Suppressor macrophage treated with lipopolysaccharide for 1 hour (primary cell): ENCODE results near the gene TEX26.

ENCODE experiments used
- DNase-seq, 3 donors: peaks; one replicate each; pipeline ENCODE4 v3.0.0-alpha.2; 2020 to 2022

The TEX26 gene

DNA sequence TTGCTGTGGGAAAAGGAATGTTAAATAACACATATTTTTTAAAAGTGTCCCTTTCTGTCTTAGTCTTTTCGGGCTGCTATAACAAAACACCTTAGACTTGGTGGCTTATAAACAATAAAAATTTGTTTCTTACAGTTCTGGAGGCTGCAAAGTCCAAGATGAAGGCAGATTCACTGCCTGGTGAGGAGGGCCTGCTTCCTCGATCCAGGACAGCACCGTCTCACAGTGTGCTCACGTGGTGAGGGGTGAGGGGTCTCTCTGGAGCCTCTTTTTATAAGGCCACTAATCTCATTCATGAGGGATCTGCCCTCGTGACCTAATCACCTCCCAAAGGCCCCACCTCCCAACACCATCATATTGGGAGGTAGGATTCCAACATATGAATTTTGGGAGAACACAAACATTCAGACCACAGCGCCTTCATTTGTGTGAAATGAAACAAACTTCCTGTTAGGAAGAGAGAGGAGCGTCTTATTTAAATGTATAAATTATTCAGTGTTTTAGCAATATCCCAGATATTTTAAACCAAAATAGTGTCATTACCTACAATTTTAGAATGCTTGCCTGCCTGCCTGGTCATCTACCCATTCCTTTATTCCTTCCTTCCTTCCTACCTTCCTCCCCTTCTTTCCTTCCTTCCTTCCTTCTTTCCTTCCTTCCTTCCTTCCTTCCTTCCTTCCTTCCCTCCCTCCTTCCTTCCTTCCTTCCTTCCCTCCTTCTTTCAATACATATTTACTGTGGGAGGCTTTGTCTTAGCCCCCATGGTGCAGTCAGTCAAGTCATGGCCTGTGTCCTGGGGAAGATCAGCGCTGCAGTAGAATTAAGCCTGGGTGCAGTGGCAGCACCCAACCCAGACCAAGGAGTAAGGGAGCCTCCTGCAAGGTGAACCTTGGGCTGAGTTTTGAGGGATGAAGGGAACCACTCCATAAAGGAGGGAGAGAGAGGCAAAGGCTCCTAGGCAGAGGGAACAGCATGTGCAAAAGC lies 84.2 kb downstream of the TEX26 start:
- DNase-seq = no peak

- no peak for DNase-seq
These were observed 86.1 kb downstream of the TEX26 start for GRCh38 chr13:31018511-31018910.

DNA sequence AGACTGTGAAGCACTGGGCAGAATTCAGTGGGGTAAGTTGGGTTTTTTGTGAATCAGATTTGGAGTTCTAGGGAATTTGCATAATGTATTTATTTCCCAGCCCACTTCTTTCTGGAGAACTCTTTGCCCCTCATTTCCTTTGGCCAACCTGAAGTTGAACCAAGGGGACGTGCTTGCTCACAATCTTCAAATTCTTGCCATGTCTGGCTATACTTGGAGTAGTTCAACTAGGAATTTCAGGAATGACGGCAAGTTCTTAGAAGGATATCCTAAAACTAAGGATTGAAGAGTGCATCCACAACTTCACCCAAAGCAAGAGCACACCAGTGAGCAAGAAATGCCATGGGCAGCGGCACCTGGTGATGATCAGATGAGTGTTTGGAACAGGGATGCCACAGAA lies 88.5 kb downstream of the TEX26 start:
- DNase-seq = no peak

DNA sequence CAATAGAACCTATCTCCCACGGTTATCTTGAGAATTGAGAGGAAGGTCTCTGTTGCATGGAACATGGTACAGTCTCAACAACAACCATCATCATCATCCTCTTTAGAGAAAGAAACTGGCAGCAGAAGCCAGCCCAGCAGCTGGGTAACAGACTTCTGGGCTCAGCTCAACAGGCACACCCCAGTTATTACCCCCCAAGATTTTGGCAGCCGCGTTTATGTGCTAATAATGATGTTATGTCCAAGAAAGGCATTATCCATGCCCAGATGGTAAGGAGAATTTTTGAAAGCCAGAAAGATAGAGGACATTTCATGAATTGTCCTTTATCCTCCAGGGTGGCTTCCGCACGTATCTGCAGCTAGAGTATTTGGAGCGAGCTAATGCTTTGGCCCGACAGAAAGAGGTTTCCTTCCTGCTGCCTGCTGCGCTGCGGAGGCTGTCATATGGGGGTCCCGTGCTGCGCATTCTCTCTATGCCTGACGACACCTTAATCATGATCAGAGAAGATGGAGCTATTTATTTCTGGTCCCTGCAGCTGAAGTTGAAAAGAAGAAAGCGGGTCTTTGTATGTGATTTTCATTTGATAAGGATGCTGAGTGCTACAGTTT lies 89.9 kb downstream of the TEX26 start:
- no peak for DNase-seq

DNA sequence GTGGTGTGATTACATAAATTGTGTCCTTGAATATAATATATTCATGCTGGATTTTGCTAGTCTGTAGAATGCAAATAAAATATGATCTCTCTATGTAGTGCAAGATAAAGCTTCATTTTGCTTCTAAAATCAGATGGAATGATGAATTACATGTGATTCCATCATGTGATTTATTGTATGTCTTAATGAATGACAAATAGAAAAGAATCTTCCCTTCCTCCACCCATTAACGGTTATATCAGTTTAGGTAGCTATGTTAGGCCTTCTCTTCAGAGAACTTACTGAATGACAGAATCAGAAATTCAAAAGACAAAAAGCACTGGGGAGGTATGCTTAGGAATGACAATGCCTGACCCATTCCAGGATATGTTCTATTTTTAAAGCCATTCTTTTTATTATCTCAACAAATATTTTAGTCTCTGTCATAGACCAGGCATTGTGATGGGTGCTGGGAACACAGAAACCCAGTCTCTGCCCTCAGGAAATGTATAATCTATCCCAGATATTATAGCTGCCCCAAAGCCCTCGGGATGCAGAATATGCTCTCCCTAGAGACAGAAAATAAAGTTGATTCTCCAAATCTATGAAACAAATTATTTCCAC lies 90.6 kb downstream of the TEX26 start:
- no peak for DNase-seq
